GM19043 (cell line): ENCODE data around the gene EXD3.

Experiments used
- ATAC-seq: cut with Tn5 transposase; IDR thresholded peaks from one replicate; pipeline ENCODE4 v1.9.1; 2021; ENCODE audit warnings: low read depth; ENCODE audit not compliant: unreplicated experiment

Gene EXD3

DNA sequence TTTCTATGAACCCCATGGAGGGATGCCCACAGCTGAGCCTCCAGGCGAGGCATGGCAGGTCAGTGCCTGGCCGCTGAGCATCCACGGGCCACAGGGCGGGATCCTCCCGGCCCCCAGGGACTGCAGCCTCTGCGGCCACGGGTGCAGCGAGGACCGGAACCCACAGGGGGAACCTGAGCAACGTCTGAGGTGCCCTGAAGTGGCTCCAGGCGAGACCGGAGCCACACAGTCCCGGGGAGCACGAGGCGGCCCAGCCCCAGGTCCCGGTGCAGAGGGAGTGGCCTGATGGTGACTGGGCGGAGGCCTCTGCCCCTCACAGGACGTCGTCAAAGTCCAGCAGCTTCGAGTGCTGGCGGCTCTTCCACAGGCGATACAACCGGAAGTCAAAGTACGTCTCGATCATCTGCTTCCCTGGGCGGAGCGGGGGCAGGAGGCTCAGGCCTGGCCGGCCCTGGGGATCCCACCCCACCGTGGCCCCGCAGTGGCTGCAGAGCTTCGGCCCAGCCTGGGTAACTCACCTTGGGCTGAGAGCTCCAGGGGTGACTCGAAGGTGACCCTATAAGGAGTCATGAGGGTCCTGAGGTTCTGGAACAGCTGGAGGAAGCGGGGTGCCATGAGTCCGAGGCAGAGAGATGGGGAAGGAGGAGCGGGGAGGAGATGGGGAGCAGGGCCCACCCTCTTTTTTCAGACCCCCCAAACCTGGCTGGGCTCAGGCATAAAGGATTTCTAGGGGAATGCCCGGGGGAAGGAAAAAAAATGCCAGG lies 26.3 kb upstream of the EXD3 start:
- no peak for ATAC-seq

DNA sequence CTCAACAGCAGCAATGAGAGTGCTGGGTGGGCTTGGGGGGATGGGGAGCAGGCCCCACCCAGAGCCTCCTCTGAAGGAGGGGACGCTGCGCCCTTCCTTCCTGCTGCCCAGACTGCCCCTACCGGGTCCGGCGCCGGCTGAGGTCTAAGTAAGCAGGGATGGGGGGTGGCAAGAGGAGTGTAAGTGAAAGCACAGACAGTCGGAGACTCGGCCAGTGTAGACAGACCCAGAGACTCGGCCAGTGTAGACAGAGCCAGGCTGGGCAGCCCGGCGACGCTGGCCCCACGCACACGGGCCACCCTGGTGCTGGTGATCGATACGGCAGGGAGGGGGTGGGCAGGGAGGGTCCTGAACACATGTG lies 25.6 kb upstream of the EXD3 start:
- no peak for ATAC-seq

DNA sequence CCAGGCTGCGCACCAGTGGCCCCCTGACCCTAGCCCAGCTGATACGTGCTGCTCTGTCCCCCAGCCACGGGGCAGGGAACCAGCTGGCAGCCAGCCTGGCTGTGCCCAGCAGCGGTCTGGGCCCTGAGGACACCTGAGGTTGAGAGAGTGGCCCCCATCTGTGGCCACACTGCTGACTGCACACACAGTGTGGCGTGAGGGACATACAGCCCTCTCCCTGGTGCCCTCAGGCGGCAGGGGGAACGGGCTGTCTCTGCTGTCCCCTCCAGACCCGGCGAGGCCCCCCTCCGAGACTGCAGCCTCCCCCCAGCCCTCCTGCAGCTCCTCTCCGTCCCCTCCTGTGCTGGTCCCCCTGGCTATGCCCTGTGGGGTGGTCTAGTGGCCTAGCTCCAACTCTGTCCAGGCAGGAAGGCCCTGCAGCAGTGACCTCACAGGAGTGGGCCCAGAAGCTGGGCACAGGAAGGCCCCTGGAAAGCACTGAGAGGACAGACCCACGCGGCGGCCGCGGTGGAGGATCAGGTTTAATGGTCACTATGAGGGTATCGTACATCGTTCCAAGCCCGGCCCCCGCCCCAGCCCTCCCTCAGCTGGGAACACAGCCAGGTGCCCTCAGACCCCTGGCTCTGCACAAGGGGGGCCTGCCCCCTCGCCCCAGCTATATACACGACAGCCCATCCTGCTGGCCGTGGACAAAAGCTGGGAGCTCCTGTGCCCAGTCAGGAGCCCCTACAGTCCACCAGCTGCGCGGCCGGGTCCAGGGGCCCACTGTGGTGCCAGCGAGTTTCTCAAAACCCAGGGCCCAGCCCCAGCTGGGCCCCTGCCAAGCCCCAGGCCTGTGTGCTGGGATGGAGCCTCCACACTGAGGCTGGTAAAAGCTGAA lies 25.0 kb upstream of the EXD3 start:
- ATAC-seq = no peak

DNA sequence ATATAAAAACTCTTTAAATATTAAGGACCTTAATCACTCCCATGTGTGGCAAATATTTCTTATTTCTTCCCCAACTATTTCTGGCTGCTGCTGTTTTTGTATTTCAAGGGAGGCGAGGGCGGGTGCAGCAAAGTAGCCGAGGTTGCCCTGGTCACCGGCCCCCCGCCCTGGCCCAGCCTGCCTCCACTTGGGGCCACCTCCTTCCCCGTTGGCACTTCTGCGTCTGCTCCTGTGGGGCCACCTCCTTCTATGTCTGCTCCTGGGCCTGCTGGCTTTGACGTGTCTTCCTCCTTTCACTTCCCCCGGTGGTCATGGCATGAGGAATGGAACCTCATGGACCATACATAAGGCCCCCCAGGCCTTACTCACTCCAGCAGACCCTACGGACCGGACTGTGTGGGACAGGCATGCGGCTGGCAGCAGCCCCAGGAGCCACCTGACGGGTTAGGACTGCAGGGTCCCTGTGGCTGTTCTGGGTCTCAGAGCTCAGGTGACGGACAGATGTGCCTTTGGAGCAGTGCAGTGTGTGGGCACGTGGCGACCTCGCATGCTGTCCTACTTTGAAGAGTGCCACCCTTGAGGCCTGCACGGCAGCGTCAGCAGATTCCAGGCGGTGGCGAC lies 24.0 kb upstream of the EXD3 start:
- ATAC-seq = no peak

DNA sequence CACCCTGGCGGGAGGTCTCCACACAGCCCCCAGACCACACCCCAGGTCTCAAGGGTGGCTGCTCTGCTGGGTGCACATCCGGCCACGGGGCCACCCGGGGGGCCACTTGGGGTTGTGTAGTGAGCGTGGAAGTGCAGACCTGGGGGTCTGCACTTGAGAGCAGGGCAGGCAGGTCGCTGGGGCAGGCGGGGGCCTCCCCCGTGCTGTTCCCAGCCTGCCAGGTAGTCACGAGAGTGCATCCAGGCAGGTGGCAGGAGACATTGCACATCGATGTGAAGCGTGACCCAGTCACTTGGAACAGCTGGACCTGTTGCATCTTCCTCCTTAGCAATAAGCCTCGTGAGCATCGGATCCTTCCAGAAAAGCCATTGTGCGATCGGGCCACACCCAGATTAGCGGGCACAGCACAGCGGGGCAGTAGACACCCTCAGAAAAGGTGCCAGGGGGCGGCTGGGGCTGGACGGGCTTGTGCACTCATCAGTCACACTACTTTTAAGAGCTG lies 23.0 kb upstream of the EXD3 start:
- no peak for ATAC-seq

DNA sequence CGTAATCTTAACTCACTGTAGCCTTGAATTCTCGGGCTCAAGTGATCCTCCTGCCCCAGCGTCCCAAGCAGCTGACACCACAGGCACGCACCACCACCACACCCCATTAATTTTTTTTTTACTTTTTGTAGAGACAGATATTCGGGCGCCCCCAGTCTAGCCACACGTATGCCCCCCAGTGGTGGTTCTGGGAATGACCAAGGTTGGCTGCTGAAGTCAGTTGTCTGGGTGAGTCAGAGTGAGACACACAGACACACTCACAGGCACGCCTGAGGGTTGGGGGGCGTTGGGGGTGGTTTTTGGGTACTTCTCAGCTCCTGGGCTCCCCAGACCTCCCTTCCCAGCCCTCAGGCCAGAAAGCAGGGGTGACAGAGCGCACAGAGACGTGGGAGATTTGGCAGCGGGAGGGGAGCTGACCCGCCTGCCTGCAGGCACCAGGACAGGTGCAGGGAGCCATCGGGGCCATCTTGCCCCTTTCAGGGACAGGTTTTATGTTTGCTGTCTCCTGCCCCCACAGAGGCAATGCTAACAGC lies 22.4 kb upstream of the EXD3 start:
- ATAC-seq = no peak

DNA sequence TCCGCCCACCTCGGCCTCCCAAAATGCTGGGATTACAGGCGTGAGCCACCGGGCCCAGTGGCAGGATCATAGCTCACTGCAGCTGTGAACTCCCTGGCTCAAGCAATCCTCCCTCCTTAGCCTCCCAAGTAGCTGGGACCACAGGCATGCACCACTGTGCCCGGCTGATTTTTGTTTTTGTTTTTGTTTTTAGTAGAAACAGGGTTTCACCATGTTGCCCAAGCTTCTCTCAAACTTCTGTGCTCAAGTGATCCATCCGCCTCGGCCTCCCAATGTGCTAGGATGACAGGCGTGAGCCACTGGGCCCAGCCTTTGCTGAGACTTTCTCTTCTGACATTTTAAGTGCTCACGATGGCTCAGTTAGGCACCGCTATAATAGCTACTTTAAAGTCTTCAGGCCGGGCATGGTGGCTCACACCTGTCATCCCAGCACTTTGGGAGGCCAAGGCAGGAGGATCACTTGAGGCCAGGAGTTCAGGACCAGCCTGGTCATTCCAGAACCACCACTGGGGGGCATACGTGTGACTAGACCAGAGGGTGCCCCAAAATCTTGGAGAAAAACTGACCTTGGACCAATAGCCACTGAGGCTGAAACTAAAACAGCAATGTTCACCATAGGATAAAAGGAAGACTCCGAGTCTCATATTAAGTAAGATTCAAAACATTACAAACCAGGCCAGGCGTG lies 21.3 kb upstream of the EXD3 start:
- no peak for ATAC-seq

DNA sequence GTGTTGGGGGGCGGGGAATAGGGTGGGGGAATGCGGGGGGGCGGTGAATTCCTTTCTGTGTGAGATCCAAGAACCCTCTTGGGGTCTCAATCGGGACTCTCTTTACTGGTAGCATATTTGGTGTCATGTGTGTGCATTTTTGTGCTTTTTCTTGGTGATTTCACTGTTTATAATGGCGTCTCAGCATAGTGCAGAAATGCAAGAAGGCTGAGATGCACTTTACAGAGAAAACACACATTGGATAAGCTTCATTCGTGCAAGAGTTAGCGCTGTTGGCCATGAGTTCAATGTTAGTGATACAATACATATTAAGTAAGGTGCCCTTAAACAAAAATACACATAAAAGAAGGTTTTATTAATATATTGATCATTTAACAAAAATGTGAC lies 19.0 kb upstream of the EXD3 start:
- ATAC-seq = no peak

DNA sequence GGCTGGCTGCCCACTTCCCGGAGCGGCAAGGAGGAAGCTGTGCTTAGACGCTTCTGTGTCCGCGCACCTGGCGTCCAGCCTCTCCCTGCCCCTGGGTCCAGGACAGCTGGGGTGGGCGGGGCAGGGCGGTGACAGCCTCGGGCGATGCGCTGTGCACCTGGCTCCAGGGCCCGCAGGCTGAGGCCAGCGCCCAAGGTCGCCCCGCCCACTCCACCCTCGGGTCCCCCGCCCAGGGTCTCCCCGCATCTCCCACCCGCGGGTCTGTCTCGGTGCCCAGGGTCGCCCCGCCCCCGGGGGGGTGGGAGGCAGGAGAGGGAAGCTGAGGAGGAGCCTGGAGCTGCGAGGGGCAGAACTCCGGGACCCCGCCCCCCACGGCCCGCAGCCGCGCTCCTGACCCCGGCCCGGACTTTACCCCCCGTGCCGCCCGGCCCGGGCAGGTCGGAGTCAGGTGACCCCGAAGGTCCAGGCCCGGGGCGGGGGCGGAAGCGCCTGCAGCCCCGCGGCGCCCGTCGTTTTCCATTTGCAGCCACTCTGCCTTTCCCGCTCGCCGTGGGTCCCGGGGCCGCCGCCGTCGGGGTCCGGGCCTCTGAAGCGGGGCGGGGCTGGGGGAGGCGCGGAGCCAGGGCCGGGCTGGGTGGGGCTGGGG lies 18.4 kb upstream of the EXD3 start, which contains the start of gene ENTPD8:
Gene ENTPD8 (minus strand): TSS at position 69 of the 646 bp plus-strand sequence. CDS start 3,072 bp downstream, outside the sequence.
- no peak for ATAC-seq

DNA sequence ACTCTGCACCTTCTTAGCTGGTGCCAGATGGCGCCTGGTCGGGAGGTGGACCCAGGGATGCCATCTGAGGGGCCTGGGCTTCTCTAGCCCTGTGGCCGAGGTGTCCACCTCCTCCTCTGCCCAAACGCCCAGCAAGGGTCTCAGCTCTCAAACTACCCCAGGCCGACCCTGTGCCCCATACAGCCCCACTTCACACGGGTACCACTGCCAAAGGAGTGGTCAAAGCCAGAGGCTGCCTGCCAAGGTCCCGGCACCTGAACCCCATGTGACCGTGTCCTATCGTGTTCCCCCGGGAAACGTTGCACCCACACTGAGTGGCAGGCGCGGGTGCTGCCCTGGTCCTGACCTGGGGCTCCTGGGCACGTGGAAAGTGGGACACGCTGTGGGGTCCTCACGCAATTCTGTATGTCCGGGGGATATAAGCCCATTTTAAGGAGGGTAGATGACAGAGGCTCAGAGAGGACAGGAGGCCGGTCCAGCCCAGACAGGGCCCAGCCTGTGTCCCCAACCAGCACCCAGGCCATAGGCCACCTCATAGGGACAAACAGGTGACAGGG lies 16.3 kb upstream of the EXD3 start:
- ATAC-seq = no peak

DNA sequence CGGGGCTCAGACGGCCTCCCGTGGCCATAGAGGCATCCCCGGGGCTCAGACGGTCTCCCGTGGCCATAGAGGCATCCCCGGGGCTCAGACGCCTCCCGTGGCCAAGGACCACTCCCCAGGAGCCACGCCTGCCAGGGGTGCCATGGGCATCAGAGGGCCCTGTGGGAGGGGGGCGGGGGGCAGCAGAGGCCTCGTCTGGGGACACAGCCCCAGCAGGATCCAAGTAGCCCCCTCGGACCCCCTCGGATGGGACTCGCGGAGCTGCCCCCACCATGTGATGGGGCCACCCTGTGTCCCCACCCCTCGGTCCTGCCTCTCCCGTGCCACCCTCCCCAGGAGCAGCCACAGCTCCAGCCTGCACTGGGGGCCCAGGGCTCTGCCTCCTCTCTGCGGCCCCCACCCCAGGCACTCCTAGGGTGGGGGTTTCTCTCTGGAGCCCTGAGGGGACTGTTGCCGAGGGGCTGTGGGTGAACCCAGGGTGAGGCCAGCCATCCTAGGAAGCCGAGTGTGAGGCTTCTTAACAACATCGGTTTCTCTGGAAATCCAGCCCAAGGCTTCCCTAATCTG lies 15.7 kb upstream of the EXD3 start:
- ATAC-seq = no peak

DNA sequence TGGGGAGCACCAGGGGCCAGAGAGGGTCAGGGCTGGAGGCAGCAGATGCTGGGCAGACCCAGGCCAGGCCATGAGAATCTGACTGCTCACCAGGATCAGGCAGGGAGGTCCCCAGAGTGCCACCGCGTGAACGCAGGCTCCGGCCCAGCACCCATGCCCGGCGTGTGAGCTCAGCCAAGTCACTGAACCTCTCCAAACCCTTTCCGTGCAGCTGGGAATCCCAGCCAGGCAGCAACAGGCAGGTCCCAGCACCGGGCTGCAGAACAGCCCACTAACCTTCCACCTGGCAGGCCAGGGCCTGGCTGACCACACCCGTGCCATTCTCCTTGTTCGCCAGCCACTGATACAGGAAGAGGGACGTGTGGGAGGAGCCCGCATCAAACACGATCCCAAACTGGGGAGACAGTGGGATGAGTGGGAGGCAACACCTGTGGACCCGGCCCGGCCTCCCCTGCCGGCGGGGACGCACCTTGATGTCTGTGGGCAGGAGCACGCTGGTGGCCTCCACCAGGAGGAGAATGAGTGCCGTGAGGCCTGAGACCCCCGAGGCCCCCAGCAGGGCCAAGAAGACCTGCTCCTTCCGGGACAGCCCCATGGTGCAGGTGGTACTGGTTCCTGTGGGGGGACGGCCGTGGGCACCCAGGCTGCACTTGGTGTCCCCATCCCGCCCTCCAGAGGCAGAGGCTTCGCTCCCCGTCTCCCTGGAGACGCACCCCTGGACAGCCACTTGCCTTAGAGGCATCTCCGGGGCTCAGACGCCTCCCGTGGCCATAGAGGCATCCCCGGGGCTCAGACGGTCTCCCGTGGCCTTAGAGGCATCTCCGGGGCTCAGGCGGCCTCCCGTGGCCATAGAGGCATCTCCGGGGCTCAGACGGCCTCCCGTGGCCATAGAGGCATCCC lies 15.0 kb upstream of the EXD3 start:
- no peak for ATAC-seq

DNA sequence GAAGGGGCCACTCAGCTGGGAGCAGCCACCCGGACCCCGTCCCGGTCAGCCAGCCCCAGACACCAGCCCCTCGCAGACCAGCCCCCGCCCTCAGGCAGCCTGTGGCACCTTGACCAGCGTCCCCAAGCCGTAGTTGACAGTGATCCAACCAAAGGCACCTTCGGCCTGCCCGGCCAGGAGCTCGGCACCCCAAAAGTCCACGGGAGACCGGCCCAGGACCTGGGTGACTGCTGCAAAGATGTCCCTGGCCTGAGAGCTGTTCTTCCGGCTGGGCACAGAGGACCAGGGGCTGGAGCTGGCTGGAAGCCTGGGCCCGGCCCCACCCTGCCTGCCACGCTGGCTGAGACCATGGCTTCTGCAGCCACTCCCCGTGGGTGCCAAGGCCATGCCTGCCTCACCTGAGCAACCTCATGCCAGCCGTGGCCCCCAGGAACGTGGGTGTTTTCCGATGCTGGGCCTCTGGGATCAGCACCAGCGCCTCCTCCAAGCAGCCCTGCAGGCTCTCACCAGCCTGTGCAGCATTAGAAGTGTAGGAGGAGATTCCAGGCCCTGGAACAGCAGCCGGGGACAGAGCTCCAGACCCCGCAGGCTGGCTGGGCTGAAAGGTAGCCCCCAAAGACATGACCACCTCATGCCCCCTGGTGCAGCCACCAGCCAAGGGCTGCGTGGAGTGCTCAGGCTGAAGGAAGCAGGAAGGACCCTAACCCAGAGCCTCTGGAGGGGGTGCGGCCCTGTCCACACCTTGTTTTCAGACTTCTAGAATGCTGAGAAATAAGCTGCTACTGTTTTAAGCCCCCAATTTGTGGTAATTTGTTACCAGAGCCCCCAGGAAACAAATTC lies 14.0 kb upstream of the EXD3 start:
- ATAC-seq = no peak

DNA sequence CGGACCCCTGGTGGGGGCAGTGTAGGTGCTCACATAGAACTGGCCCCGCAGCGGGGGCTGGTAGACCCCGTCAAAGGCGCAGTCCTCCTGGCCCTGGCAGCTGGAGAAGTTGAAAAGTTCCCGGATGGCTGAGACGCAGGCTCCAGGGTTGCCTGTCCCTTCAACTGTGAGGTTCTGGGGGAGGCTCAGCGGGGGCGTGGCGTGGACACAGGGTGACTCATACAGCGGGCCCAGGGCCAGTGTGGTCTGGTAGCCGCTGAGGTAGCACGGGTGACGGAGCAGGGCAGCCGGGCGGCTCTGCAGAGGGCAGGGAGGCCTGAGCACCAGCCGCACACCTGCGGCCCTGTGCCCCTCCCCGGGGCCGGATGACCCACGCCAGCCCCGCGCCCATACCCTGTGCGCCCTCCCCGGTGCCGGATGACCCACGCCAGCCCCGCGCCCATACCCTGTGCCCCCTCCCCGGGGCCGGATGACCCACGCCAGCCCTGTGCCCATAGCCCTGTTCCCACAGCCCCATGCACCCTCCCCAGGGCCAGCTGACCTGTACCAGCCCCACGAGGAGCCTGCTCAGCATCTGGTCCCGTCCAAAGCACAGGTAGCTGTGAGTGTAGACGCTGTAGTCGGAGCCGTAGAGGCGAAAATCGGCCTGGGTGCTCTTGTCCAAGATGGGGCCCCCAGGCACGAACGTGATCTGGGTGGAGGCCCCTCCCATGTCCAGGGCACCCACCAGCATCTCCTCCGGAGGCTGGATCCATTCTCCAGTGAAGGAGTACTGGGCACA lies 13.2 kb upstream of the EXD3 start:
- ATAC-seq = no peak

DNA sequence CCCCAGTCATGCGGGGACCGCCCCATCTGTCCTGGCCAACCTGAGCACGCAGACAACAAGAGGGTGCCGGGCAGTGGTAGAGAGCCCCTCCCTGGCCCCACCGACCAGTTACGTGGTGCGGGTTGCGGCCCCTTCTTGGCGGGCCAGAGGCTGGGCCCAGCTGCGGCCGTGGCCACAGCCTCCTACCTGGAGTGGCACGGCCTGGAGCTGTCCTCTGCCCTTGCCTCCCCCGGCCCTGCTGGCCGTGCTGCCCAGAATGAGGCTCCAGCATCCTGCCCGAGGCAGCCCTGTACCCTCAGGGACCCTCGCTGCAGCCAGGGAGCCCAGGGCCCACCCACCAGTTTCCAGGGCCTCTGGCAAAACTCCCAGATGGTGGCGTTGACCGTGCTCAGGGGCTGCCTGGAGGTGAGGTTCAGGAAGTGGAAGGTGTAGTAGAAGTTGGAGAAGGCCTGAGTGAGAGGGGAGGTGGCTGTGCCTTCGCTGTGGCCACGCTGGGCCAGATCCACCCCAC lies 12.5 kb upstream of the EXD3 start:
- ATAC-seq = no peak
